CD4-positive, alpha-beta T cell treated with Interleukin-17A for 4 hours (primary cell): Measurements from ENCODE around the gene L1CAM.
"Not testable (repeated sequence)": the region's sequence is repeated elsewhere in the genome, so short reads cannot be mapped to it uniquely, and the experiment has no call there.

Experiments
- DNase-seq: peaks from one replicate; pipeline ENCODE4 v3.0.0-alpha.2; 2020; ENCODE audit warnings: mixed read lengths

L1CAM gene

DNA sequence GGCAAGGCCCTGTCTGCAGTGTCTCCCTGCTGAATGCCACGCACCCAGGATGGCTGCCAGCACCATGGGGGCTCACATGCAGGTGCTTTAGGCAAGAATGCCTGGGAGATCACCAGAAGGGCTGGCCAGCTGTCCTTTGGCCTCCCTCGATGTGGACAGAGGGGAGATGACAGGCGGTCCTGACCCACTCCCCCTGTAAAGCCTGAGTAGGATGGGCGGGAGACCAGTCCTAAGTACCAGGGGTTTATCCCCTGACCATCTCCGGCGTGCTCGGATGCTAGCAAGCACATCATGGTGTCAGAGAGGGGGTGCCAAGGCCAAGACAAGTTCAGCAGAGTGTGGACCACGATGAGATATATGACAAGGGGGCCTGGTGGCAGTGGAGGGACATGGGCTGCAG, 60.9 kb downstream of the L1CAM start:
- DNase-seq: no peak

DNA sequence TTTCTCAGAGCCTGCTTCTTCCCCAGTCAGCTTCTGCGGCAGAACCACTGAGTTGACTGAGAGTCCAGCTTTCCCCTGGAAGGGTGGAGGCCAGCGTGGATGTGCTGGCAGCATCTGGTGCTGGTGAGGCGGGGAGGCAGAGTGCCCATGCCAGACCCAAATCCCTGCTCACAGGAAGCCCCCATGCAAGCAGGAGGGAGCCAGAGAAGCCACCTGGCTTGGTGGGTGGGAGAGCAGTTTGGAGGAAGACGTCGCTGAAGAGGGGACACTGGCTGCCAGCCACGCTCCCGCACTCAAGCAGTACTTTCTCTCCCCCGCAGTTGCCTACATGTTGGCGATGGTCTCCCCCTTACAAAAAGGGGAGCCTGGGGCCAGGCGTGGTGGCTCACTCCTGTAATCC, 61.6 kb downstream of the L1CAM start:
- DNase-seq: no peak

DNA sequence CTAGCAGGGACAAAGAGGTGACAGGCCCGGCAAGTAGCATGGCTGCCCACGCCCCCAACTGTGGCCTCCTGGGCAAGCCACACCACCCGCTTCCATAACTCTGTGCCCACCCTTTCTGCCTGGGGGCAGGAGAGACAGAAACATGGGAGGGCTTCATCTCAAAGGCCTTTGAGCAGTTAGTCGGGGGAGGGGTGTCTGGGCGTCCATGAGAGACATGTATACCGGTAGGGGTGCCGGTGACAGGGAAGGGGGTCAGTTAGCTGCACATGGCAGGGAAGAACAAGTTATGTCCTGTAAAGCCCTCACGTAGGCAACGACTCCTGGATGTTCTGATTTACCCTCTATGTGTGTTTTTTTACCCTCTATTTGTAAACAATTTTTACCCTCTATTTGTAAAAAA, 64.9 kb downstream of the L1CAM start:
- DNase-seq: no peak

DNA sequence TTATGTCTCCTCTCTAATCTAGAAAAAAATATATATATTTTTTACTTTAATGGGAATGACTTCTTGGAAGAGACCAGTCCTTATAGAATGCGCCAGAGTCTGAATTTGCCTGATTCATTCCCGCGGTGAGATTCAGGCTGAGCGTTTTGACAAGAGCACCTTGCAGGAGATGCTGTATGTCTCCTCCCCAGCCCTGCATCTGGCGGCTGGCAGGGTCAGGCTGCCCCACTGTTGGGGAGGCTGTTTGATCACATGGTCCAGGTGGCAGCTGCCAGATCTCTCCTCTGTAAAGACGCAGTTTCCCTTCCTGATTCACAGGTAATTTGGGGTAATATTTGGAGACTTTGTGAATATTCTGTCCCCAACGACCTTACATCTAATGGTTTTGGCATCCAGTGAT, 65.4 kb downstream of the L1CAM start:
- DNase-seq: no peak

DNA sequence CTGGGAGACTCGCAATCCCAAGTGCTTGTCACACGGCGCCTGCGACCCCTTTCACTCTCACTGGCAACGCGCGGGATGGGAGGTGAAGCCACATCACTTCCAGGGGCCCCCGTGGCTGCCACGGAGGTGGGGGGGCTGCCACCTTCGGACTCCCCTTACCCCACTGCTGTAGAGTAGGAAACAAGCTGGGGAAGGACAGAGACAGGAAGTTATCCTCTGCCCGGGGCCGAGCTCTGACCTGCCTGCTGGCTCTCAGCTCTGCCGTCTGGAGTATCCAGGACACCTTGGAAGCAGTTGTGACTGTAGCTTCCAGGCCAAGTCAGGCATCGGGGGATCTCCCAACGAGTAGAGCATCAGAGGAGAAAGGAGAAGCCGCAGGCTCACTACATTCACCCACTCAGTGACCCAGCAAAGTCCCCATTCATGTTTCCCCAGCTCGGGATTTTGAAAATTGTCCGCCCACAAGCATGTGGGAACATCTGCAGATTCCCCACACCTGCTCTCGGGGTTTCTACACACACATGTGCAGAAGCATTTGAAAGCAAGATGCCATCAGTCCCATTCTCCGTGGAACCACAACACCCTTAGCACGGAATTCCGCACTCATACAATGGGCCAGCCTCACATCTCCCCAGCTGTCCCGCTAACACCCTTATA, 66.5 kb downstream of the L1CAM start:
- DNase-seq: no peak

DNA sequence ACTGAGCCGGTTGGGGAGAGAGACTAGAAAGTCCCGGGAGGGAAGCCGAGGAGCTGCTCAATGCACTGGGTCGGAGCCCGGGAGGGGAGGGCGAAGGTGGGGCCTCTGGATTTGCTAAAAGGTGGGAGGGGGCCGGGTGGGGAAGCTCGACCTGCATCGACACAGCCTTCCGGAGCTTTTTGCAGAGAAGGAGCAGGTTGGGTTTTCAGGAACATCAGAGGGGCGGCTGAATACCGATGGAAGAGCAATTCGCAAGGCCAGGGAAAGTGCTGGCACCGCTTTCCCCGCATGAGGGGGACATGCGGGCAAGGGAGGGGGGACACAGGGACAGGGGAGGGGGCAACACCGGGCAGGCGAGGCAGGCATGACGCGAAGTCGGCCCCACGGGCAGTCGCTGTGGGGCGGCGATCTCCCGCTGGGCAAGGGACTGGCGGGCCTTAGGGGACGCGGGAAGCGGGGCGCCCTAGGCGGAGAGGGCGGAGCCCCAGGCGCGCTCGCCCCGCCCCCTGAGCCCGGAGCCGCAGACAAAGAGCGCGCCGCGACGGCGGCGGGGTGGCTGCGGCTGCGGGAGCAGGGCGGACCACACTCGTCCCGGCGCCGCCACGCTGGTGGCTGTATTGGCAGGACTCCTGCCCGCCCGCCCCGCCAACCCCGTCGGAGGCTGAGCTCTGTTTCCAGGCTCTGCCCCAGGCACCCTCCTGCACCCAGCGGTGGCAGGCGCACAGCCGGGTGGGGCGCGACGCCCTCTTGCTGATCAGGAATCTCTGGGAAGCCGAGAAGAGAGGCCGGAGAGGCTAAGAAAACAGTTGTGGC, 67.2 kb downstream of the L1CAM start:
- DNase-seq: peak; percentile 76

DNA sequence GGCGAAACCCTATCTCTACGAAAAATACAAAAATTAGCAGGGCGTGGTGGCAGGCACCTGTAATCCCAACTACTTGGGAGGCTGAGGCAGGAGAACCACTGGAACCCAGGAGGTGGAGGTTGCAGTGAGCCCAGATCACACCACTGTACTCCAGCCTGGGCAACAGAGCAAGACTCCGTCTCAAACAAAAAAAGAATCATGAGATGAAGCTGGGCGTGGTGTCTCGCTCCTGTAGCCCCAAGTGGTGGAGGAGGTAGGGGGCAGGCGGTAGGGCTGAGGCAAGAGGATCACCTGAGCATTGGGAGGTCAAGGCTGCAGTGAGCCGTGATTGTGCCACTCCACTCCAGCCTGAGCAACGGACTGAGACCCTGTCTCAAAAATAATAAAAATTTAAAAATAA, 67.9 kb downstream of the L1CAM start:
- not testable (repeated sequence) for DNase-seq

DNA sequence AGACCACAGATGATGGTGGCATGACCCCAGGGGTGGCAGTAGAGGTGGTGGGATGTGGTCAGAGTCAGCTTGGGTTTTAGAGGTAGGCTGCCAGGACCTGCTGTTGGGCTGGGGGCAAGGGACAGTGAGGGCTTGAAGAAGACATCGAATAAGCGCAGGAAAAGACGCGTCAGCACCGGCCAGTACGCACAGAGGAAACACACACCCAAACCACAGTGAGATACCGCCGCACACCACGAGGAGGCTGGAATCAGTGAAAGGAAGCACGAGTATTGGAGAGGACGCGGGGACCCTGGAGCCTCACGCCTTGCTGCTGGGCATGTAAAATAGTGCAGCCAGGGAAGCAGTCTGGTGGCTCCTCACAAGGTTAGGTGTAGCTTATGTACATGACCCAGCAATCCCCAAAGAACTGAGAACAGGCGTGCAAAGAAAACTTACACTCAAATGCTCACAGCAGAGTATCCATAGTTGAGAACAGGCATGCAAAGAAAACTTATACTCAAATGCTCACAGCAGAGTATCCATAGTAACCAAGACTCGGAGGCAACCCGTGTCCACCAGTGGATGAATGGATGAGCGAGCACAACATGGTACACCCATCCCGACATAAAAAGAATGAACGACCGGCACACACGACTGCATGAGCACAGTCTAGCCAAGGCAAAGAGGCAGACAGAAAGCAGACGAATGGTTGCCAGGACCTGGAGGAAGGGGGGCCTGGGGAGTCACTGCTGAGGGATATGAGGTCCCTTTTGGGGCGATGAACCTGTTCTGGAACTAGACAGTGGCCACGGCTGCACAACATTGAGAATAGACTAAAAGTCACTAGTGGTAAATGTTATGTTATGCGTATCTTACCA, 68.9 kb downstream of the L1CAM start:
- DNase-seq: peak; percentile 52

DNA sequence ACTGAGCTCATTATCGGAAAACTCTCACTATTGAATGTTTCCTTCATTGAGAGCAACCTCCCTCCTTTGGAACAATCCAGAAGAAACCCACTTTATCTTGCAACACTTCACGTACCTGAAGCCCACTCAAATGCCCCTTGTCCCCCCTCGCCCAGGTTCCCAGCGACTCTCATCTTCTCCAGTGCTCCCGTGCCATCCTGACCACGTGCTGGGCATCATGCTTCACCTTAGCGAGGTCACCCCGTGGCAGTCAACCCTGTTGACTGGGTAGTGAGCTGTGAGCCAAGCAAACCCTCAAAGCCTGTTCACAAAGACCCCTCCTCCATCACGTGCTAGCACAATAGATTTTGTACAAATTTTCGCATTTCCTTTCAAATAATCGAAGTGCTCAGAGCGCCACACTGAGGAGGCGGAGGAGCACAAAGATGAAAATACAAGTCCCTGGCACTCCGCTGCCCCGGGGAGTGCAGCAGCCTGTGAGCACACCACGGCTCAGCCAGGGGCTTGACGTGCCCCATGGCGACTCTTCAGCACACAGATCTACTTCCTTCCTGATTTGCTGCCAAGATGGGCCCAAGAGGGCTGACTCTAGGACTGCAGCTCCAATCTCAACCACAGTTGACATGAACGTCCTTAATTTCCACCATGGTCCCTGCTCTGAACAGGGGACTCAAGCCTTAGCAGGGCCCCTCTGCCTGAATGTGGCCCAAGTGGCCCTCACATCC, 71.2 kb downstream of the L1CAM start:
- no peak for DNase-seq

DNA sequence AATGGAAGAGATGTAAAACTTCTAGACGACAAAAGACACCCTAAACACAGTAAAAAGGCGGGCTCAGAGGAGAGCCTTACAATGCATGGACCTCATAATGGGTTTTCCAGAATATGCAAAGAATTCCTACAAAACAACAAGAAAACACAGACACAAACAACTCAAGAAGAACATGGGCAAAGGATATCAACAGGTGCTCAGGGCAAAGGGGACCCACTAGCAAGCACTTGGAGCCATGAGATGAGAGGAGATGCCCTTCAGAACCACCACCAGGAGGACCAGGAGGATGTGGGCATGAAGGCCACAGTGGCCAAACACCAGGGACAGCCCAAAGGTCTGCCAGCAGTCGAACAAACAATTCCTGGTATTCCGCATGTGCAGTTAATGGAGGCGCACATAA, 72.8 kb downstream of the L1CAM start:
- DNase-seq: no peak

DNA sequence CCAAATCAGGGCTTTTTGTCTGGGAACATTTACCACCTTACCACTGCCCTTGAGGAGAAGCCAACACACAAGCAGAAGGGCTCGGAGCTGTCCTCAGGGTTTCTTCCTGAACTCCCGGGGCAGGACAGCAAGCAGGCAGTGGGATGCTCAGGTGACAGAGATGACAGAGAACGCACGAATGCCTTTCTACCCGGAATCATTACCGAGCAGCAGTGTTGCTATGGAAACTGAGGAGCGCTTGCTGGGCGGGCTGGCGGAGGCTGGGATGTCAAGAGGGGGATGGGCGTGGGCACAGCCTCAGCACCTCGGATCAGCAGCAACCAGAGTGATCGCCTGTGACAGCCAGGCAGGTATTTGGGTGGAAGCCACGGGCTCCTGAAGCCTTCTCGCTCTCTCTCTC, 73.8 kb downstream of the L1CAM start:
- DNase-seq: no peak
